ENCODE data around the gene CPT1A. TPM values are rescaled to one million over a fixed set of nuclear protein-coding genes. Genes with fewer than 3 reads are reported as not detected.

Gene CPT1A
- total RNA-seq, 1 experiment from 2014 or later: 6.3 TPM

DNA sequence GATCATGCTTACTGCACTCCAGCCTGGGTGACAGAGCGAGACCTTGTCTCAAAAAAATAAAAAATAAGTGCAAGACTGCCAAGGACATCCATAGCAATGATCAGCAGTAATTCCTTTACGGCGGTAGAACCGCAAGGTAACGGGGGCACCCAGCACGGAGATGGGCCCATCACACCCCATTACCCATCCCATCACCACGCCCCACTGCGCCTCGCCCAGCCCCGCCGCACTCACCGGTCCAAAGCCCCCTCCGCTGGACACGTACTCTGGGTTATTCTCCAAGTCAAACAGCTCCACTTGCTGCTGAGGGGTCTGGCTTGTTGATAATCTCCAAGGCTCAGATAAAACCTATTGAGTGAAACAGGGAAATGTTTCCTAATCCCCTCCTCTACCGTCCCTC, 81.7 kb downstream of the CPT1A start:
- DNase-seq (ENCODE audit: low read depth): no peak

GRCh38 chr11:68757711-68758110, 84.0 kb downstream of the CPT1A start:
- DNase-seq (ENCODE audit: low read depth): no peak

- peak; percentile 13 for DNase-seq (ENCODE audit: low read depth)
Observed at GRCh38 chr11:68756171-68756766, 85.4 kb downstream of the CPT1A start.

DNA sequence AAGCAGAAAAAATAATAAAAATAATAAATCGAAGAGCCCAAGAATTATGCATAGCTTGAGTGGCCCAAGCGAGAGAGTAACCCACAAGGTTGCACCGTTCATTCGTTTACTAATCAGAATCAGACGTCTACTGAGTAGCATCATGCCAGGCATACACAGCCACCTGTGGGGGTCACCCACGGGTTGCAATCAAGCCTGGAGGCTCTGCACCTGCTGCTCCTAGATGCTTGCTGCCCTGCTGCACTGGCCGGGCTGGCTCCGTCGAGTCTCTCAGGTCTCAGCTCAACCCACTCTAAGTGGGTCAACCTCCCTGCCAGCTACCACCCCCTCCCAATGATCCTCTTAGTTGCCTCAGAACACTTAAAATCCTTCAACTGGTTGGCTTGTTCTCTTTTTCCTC, 88.4 kb downstream of the CPT1A start:
- DNase-seq (ENCODE audit: low read depth): no peak

DNA sequence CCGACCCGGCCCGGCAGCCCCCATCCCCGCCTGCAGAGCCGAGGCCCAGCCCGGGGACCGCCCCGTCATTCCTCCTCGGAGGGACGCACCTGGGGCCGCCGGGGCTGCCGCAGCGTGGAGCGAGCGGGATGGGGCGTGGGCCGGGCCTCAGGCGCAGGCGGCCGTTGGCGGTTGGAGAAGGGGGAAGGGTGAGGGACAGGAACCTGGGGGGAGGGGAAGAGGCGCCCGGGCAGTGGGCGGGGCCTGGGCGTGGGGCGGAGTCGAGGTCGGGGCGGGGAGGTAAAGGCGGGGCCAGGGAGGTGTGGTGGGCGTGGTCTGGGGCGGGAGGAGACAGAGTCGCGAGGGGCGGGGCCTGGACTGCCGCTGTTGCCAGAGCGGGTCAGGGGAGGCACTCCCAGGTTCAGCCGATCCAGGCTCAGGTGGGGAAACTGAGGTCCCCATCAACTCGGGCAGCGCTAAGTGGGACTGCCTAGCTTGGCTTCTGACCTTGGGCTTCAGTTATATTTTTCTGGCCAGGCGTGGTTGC, 90.3 kb downstream of the CPT1A start, which contains the start of gene TESMIN:
TESMIN (minus strand) TSS at position 190 of the 526 bp plus-strand sequence. CDS start 860 bp downstream, outside the sequence.
- no peak for DNase-seq (ENCODE audit: low read depth)

DNA sequence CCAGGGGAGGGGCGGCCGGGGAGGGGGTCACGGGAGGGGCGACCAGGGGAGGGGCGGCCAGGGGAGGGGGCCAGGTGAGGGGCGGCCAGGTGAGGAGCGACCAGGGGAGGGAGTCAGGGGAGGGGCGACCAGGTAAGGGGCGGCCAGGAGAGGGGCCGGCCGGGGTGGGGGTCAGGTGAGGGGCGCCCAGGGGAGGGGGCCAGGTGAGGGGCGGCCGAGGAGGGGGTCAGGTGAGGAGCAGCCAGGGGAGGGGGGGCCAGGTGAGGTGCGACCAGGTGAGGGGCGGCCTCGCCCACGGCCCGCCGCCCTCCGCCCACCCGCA, 90.8 kb downstream of the CPT1A start:
- no peak for DNase-seq (ENCODE audit: low read depth)

DNA sequence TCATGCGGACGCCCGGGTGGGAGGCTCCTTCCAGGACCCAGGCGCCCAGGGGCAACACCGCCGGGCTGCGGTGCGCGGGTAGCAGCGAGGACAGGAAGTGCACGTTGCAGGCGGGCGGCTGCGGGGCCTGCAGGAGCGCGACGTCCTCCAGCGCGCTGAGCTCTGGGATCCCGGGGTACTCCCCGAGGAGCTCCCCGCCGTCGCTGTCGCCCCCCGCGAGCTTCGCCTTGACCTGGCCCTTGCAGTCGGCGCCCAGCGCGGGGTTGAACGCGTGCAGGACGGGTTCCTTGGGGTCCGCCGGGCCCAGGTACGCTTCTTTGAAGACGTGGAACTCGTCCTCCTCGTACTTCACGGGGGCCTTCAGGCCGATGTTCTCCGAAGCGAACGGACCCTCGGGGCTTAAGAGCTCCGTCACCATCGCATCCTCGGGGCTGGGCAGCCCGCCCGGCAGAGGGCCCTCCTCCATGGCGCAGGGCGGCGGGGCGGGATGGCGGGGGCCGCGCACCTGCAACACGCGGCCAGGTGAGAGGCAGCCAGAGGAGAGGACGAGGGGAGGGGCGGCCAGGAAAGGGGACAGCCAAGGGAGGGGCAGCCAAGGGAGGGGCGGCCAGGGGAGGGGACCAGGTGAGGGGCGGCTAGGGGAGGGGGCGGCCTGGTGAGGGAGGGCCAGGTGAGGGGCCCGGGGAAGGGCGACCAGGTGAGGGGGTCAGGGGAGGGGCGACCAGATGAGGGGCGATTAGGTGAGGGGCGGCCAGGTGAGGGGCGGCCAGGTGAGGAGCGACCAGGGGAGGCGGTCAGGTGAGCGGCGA, 91.3 kb downstream of the CPT1A start:
- DNase-seq (ENCODE audit: low read depth): no peak

DNA sequence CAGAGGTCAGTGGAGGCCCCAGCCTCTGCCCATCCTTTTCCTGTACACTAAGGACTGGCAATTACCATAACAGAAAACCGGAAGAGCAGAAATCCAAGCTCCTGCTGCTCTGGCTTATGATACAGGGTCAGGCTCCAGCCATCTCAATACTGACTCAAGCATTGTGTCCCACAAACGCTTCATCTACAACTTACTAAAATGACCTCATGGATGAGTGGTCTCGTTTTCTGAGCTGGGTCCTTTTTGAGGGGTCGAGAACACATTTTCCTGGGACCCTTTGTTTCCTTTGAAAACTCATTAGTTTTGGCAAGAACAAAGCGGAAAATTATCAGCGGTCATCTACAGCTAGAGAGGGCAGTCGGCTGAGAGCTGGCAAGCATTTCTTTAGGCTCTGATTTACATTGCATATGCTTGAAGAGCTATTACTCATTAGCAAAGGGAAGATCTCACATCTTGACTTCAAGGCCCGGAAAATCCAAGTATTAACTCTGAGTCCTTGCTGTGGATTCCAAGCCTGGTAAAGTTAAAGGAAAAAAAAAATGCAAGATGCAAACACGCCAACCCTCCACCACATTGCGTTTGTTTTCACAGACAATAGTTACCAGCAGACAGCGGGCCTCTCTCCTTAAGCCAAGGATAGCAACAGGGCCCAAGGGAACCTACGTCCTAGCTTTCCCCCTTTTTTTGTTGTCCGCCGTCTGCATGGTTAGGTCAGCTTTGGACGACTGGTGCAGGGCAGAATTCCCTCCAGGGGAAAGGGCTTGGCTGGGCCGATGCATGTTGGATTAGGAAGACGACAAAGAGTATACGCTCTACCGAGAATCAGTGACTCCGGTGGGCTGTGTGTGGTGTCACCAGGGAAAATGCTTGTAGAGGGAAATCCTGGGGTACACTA, 92.2 kb downstream of the CPT1A start:
- no peak for DNase-seq (ENCODE audit: low read depth)

DNA sequence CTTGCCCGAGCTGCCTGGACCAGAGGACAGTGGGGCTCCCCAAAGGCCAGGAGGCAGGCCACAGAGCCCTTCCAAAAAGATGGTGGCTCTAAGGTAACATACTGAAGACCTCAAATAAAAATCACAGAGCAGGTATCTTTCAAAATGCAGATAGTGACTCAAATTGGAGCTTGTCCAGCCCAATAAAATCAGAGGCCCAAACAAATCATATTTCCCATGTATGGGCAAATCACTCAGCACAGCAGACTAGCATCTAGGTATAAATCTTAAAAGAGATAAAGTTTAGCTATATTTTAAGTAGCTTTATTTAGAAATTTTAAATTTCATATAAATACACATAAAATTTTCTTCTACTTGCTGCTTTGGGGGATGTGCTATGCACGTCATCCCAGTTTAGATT, 93.7 kb downstream of the CPT1A start:
- no peak for DNase-seq (ENCODE audit: low read depth)

- DNase-seq (ENCODE audit: low read depth): no peak
Observed at GRCh38 chr11:68743539-68743938, 98.2 kb downstream of the CPT1A start.

- no peak for DNase-seq (ENCODE audit: low read depth)
Observed at GRCh38 chr11:68741463-68741862, 100.3 kb downstream of the CPT1A start.

- DNase-seq (ENCODE audit: low read depth): no peak
Observed at GRCh38 chr11:68735646-68736045, 106.1 kb downstream of the CPT1A start.

DNA sequence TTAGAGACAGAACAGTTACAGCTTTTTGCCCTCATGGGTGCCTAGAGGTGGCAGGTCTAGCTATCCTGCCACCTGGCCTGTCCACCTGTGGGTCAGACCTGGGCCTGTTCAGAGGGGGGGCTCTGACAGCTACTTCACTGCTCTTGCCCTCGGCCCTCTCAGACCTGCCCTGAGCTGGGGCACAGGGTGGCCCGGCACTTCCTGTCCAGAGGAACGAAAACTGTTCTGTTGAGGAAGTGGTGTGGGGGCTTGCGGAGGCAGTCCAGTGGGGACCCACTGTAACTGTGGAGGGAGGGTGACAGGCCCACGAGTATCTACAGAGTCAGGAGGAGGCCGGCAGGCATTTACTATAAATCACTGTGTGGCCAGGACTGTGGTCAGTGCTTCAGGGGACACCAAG, 106.6 kb downstream of the CPT1A start:
- no peak for DNase-seq (ENCODE audit: low read depth)

DNA sequence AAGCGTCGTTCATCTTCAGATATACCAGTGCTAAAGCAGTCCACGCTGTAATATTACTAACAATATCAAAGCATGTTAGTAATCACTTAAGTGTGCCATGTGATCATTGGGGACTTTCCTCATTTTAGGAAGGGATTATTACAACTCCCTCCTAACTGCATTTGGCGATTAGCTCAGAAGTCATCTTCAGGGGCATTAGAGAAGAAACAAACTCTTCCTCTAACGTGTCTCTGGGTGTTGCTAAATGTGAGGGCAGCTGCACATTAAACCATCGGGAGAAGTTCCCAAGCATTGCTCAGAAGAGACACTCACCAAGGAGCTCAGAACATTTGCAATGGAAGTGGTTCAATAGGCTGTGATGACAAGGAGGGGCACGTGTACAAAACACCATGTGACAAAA, 107.6 kb downstream of the CPT1A start:
- no peak for DNase-seq (ENCODE audit: low read depth)

GRCh38 chr11:68727783-68728182, 113.9 kb downstream of the CPT1A start:
- no peak for DNase-seq (ENCODE audit: low read depth)

DNA sequence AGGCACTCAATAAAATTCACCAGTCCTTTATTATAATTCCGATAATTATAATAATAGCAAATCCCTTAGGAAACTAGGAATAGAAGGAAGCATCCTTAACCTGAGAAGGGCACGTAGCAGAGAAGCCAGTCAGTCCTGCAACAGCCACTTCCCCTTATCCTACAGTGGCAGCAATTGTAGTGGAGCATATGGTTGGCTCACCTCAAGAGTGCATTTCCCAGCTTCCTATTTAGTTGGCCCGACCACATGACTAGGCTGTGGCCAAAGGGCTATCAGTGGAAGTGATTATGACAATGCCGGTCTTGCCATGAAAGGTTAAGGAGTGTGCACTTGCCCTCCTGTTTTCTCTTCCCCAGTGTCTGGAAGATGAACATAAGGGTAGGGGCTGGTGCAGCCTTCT, 117.4 kb downstream of the CPT1A start:
- DNase-seq (ENCODE audit: low read depth): no peak

DNA sequence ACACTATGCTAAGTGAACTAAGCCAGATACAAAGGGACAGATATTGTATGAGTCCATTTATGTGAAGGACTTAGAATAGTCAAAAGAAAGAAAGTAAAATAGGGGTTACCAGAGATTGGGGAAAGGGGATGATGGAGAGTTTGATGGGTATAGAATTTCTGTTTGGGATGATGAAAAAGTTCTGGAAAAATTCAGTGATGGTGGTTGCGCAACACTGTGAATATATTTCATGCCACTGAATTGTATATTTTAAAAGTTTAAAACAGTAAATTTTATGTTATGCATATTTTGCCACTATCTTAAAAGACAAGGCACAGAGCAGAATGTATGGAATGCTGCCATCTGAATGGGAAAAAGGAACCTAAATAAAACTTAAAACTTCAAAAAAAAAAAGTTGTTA, 119.6 kb downstream of the CPT1A start:
- no peak for DNase-seq (ENCODE audit: low read depth)

DNA sequence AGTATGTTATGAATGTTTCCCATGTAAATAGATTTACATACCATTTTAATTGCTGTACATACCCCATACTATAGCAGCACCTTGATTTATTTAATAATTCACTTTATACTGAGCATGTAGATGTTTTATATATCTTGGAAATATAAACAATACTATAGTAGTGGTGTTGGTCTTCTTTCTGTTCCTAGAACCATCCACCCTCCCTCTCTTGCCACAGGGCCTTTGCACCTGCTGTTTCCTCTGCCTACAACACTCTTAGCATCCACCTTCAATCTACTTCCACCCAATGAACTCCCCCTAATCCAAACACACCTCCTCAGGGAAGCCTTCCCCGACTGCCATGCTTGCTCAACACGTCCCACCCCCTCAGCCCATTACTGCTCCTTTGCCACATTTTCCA, 120.6 kb downstream of the CPT1A start:
- no peak for DNase-seq (ENCODE audit: low read depth)

- no peak for DNase-seq (ENCODE audit: low read depth)
Observed at GRCh38 chr11:68715456-68716122, 126.1 kb downstream of the CPT1A start.

- no peak for DNase-seq (ENCODE audit: low read depth)
Observed at GRCh38 chr11:68714060-68714856, 127.5 kb downstream of the CPT1A start.

DNA sequence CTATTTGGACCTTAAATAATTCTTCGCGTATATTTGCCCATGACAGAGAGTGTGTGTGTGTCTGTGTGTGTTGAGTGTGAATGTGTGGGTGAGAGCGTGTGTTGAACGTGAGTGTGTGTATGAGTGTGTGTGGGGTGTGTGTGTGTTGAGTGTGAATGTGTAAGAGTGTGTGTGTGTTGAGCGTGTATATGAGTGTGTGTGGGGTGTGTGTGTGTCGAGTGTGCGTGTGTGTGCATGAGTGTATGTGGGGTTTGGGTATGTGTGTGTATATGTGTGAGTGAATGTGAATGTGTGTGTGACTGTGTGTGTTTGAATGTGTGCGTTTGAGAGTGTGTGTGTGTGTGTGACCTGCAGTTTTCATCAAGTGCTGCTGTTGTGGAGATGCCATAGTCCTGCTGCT, 130.6 kb downstream of the CPT1A start:
- DNase-seq (ENCODE audit: low read depth): no peak
